Stomach (tissue), 9 donors: ENCODE measurements around the gene CERT1. TPM values are rescaled to one million over a fixed set of nuclear protein-coding genes. Genes with fewer than 3 reads are reported as not detected.

Experiments
- DNase-seq, 2 donors: peaks; one replicate each; pipeline versions ENCODE4 v3.0.0 to v3.0.0-alpha.2; 2013 to 2019
- H3K27ac ChIP-seq, 5 donors: fragments of 200-600 bp in 4 of 5; sonication (generic) in 4 of 5; one replicate each; pipeline ENCODE4 v1.5.1; 2013 to 2019; ENCODE audit warnings: mild to moderate bottlenecking in 1 of 5, moderate library complexity in 1 of 5
- H3K27me3 ChIP-seq, 3 donors: fragments of 200-600 bp; sonication (generic); one replicate each; pipeline ENCODE4 v1.5.1; 2017 to 2019; ENCODE audit warnings: mixed run types in 1 of 3
- H3K36me3 ChIP-seq, 4 donors: fragments of 200-600 bp; sonication (generic); 1 replicate in 3 of 4; 2 replicates in 1 of 4; pipeline ENCODE4 v1.5.1; 2016 to 2019
- H3K4me1 ChIP-seq, 4 donors: fragments of 200-600 bp; sonication (generic); one replicate each; pipeline ENCODE4 v1.5.1; 2016 to 2019
- H3K4me3 ChIP-seq, 4 donors: fragments of 200-600 bp; sonication (generic) in 3 of 4; one replicate each; pipeline ENCODE4 v1.5.1; 2016 to 2019; ENCODE audit warnings: mild to moderate bottlenecking in 1 of 4
- H3K9me3 ChIP-seq, 4 donors: fragments of 200-600 bp; sonication (generic); one replicate each; pipeline ENCODE4 v1.5.1; 2016 to 2019
- EP300 ChIP-seq: sonication (generic); formaldehyde crosslinking; IDR thresholded peaks from one replicate; pipeline ENCODE4 v1.6.1; 2017; ENCODE audit warnings: antibody characterized with exemption
- POLR2A ChIP-seq, 4 donors: fragments of 450-650 bp; IDR thresholded peaks; one replicate each; pipeline ENCODE4 v1.6.1; 2016; ENCODE audit warnings: antibody characterized with exemption in 4 of 4, control low read depth in 2 of 4, mild to moderate bottlenecking in 1 of 4, moderate library complexity in 1 of 4
- POLR2AphosphoS5 ChIP-seq, 3 donors: sonication (generic); formaldehyde crosslinking; IDR thresholded peaks; one replicate each; pipeline ENCODE4 v1.6.1; 2016; ENCODE audit warnings: antibody characterized with exemption in 3 of 3
- WGBS, 5 donors: extraction: QIAGEN DNeasy Blood & Tissue Kit in 3 of 5; methylation state at CpG; one replicate each; pipeline versions ENCODE4 v1.1.5 to v1.1.7; 2013 to 2018; 5-methylcytosine and 5-hydroxymethylcytosine counted together
- intact Hi-C: fragments of 100-400 bp; cut with DNase I; formaldehyde crosslinking; loops from one replicate; pipeline ENCODE4 v1.15.1; 2023; ENCODE audit warnings: low total_unique reads
- polyA plus RNA-seq, 3 donors: library from polyadenylated mRNA; stranded (reverse); fragments of 200-250 nt; gene quantifications; one replicate each; pipeline ENCODE4 v1.2.3, GENCODE V29; 2013
- total RNA-seq, 5 donors: library from RNA; depleted of rRNA; stranded (reverse); fragments of >200 nt; gene quantifications; one replicate each; pipeline versions ENCODE4 v1.1.0 to v1.2.3, GENCODE V29; 2014 to 2016
- TF ChIP-seq, protein P1 (sequence below), 7 experiments: fragments of 450-650 bp in 4 of 7; fragments of 200-600 bp in 3 of 7; sonication (generic) in 3 of 7; IDR thresholded peaks; one replicate each; pipeline ENCODE4 v1.5.1; 2016 to 2019; ENCODE audit warnings: antibody characterized with exemption in 7 of 7, control low read depth in 2 of 7, mild to moderate bottlenecking in 1 of 7
- donor health status: healthy with polysubstance abuse.
- donor health status: Bipolar disorder and iron deficiency.
- donor health status: healthy.

The CERT1 gene
- total and polyA plus RNA-seq, 8 donors, result 7.3 to 81.0 (median 28.5) TPM

DNA sequence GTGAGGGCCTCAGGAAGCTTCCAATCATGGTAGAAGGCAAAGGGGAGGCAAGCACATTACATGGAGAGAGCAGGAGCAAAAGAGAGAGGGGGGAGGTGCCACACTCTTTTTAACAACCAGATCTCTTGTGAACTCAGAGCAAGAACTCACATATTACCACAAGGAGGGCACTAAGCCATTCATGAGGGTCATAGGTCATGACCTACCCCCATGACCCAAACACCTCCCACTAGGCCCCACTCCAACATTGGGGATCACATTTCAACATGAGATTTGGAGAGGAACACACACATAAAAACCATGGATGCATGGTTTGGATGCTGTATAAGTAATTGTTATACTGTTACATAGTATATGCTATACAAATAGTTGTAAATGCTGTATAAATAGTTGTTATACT is 17.8 kb upstream of the CERT1 start:
- TF ChIP-seq POLR2AphosphoS5 (IDR thresholded peaks at IDR 0.05) (no peak), POLR2A (IDR thresholded peaks at IDR 0.05) (no peak), EP300 (no peak)
- TF ChIP-seq, protein P1, sequence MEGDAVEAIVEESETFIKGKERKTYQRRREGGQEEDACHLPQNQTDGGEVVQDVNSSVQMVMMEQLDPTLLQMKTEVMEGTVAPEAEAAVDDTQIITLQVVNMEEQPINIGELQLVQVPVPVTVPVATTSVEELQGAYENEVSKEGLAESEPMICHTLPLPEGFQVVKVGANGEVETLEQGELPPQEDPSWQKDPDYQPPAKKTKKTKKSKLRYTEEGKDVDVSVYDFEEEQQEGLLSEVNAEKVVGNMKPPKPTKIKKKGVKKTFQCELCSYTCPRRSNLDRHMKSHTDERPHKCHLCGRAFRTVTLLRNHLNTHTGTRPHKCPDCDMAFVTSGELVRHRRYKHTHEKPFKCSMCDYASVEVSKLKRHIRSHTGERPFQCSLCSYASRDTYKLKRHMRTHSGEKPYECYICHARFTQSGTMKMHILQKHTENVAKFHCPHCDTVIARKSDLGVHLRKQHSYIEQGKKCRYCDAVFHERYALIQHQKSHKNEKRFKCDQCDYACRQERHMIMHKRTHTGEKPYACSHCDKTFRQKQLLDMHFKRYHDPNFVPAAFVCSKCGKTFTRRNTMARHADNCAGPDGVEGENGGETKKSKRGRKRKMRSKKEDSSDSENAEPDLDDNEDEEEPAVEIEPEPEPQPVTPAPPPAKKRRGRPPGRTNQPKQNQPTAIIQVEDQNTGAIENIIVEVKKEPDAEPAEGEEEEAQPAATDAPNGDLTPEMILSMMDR (IDR thresholded peaks at IDR 0.05), result no peak
- DNase-seq, result no peak
- Histone ChIP-seq H3K36me3 (no peaks in the 10 kb centered on the region), H3K27me3 (no peaks in the 10 kb centered on the region), H3K27ac (no peak overlapping the region), H3K4me1 (peaks cover 0 to 23% (median 3%) of the 10 kb centered on the region in 4 donors), H3K4me3 (no peak overlapping the region), H3K9me3 (peaks cover 0 to under 1% (median 0%) of the 10 kb centered on the region in 4 donors)
- intact Hi-C loops, result no loop called here

DNA sequence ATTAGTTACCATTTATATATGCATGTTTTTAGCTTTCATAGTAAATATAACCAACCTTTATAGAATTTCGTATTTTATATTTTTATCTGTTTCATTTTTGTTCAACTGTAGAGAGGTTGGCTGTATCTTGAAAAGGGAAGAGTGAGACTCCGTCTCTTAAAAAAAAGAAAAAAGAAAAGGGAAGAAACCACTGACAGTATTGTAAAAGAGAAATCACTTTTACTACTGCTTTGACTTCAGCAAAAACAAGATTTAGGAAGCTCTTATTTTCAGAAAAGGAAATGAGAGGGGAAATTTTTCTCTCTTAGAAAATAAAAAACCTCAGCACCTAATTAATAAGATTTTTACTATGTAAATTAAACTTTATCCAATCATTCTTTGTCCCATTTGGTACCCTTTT is 14.6 kb upstream of the CERT1 start:
- Histone ChIP-seq H3K27ac (no peak overlapping the region), H3K36me3 (peaks cover 0 to 3% (median 0%) of the 10 kb centered on the region in 4 donors), H3K27me3 (no peaks in the 10 kb centered on the region), H3K4me1 (peaks cover 0 to 44% (median 15%) of the 10 kb centered on the region in 4 donors), H3K4me3 (no peak overlapping the region), H3K9me3 (peaks cover 0 to 9% (median 4%) of the 10 kb centered on the region in 4 donors)
- no peak for DNase-seq
- intact Hi-C loops, result no loop called here
- no peak for TF ChIP-seq POLR2A (IDR thresholded peaks at IDR 0.05)
- no peak for TF ChIP-seq POLR2AphosphoS5 (IDR thresholded peaks at IDR 0.05)
- TF ChIP-seq EP300, result no peak
- TF ChIP-seq, protein P1 (IDR thresholded peaks at IDR 0.05), result no peak
- 76 to 87% (median 79%) methylated on average over 2 of the region's 2 CpGs for WGBS, 5 donors

DNA sequence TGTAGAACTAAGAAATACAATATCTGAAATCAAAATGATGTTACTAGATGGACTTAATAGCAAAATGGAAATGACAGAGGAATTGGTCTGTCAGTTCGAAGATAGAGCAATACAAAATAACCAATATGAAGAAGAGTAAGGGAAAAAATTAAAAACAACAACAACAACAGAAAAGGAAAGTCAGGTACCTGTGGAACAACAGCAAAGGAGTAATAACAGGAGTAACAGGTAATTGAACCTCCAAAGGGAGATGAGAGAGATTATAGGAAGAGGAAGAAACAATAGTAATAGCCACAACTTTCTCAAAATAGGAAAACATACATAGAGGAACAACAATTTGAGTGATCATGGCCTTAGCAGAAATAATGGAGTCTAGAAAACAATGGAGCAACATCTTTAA is 13.9 kb upstream of the CERT1 start:
- Histone ChIP-seq H3K36me3 (peaks cover 0 to 7% (median 4%) of the 10 kb centered on the region in 4 donors), H3K4me3 (no peak overlapping the region), H3K4me1 (peaks cover 0 to 44% (median 15%) of the 10 kb centered on the region in 4 donors), H3K9me3 (peaks cover 0 to 16% (median 7%) of the 10 kb centered on the region in 4 donors), H3K27ac (no peak overlapping the region), H3K27me3 (no peaks in the 10 kb centered on the region)
- 91 to 98% (median 93%) methylated on average over 1 of the region's 1 CpG for WGBS, 5 donors
- TF ChIP-seq POLR2A (IDR thresholded peaks at IDR 0.05), result no peak
- intact Hi-C loops, result no loop called here
- DNase-seq, result no peak

DNA sequence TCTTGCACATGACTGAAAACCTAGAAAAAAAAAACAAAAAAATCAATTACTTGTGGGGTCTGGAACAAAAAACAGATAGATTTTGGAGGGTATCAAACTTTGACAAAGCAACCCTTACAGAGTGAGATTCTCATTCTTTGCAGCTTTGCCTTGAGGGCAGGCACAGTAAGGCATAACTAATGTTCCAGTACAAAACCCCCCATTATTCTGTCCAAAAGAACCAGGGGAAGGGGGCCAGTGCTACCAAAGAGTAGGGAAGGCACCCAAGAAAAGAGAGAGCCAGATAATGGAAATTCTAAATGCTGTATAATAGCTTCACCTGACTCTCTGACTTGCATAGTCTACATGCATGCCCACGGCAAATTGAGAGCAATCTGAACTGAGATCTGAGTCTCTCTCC is 13.2 kb upstream of the CERT1 start:
- TF ChIP-seq EP300 (no peak), POLR2AphosphoS5 (IDR thresholded peaks at IDR 0.05) (no peak), POLR2A (IDR thresholded peaks at IDR 0.05) (no peak)
- TF ChIP-seq, protein P1 (IDR thresholded peaks at IDR 0.05), result no peak
- intact Hi-C loops, result no loop called here
- peaks cover 0 to 10% (median 5%) of the 10 kb centered on the region in 4 donors for H3K36me3 ChIP-seq

GRCh38 chr5:75524071-75524470 is 12.6 kb upstream of the CERT1 start:
- Histone ChIP-seq H3K27me3 (no peaks in the 10 kb centered on the region), H3K4me3 (no peak overlapping the region), H3K27ac (no peak overlapping the region), H3K9me3 (peaks cover 0 to 17% (median 9%) of the 10 kb centered on the region in 4 donors), H3K4me1 (peaks cover under 1 to 51% (median 22%) of the 10 kb centered on the region in 4 donors), H3K36me3 (peaks cover 0 to 10% (median 5%) of the 10 kb centered on the region in 4 donors)
- intact Hi-C loops, result no loop called here
- TF ChIP-seq, protein P1 (IDR thresholded peaks at IDR 0.05), result no peak
- TF ChIP-seq POLR2A (IDR thresholded peaks at IDR 0.05) (no peak), POLR2AphosphoS5 (IDR thresholded peaks at IDR 0.05) (no peak), EP300 (no peak)
- 88 to 98% (median 91%) methylated on average over 3 of the region's 3 CpGs for WGBS, 5 donors
- no peak for DNase-seq

More for the DNA sequence above, 13.2 kb upstream of the CERT1 start:
- no peak for DNase-seq
- Histone ChIP-seq H3K27me3 (no peaks in the 10 kb centered on the region), H3K4me3 (no peak overlapping the region), H3K27ac (no peak overlapping the region), H3K9me3 (peaks cover 0 to 17% (median 9%) of the 10 kb centered on the region in 4 donors), H3K4me1 (peaks cover 0 to 46% (median 17%) of the 10 kb centered on the region in 4 donors)
- WGBS, 5 donors, result 77 to 94% (median 91%) methylated on average over 1 of the region's 1 CpG
